ENCODE results near the gene SLC46A1. TPM values are rescaled to one million over a fixed set of nuclear protein-coding genes. Genes with fewer than 3 reads are reported as not detected.

The SLC46A1 gene
- total RNA-seq, 1 donor from 2014 or later: 8.6 TPM

GRCh38 chr17:28404007-28404406, 2.0 kb downstream of the SLC46A1 start:
- DNase-seq (ENCODE audit: low read depth): no peak

- no peak for DNase-seq (ENCODE audit: low read depth)
Measured at GRCh38 chr17:28402844-28403243, 3.2 kb downstream of the SLC46A1 start.

DNA sequence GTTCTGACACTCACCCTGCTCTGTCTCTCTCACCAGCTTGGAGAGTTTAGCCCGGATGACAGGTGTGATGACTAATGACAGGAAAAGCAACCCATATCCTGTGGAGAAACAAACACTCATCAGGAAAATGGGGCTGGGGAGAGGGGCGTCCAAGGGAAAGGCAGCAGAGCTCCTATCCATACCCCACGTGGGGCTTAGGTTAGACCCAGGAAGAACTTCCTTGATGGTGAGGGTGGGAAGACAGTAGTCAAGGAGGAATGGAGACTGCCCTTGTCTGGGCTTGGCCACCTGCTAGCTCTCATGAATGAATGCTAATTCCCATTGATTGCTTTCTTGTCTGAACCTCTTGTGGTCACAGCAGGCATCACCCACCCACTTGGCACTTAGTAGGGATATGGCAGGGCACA, 3.8 kb downstream of the SLC46A1 start:
- no peak for DNase-seq (ENCODE audit: low read depth)

DNA sequence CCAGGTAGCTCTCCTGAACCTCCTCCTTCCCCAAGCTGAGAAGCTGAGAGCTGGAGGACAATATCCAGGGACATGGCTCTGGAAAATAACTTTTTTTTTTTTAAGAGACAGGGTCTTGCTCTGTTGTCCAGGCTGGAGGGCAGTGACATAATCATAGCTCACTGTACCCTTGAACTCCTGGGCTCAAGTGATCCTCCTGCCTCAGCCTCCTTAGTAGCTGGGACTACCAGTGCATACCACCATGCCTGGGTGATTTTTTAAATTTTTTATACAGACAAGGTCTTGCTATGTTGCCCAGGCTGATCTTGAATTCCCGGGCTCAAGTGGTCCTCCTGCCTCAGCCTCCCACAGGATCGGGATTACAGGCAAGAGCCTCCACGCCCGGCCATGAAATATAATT, 6.2 kb downstream of the SLC46A1 start:
- no peak for DNase-seq (ENCODE audit: low read depth)

DNA sequence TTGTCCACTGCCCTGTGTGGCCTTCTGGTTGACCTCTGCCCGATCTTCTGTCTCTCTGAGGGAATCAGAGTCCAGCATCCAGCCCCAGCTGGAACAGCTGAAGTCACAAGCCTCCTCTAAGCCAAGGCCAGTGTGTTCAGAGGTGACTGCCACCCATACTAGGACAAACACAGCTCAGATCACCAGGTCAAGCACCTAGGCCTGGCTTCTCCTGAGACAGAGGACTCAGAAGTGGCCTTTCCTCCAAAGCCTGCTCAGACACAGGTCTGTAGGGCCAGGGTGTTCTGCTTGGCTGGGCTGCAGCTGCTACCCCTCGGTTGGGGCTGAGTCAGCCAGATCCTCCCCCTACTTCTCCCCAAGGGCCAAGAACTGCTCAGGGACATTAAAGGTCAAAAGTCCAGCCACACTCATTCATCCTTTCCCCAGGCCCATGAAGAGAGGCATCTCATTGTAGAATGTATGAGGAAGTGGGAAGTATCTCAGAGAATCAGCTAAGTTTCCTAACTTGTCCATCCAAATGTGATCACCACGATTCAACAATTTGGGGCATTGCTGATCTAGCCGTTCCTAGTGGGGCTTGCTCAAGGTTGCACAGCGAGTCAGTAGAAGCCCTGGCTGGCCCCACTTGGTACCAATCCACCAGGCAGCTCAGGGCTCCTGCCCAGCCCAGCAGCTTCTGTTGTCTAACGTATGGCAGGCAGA, 7.6 kb downstream of the SLC46A1 start:
- peak; percentile 77 for DNase-seq (ENCODE audit: low read depth)

GRCh38 chr17:28397687-28398279, 8.2 kb downstream of the SLC46A1 start:
- no peak for DNase-seq (ENCODE audit: low read depth)

DNA sequence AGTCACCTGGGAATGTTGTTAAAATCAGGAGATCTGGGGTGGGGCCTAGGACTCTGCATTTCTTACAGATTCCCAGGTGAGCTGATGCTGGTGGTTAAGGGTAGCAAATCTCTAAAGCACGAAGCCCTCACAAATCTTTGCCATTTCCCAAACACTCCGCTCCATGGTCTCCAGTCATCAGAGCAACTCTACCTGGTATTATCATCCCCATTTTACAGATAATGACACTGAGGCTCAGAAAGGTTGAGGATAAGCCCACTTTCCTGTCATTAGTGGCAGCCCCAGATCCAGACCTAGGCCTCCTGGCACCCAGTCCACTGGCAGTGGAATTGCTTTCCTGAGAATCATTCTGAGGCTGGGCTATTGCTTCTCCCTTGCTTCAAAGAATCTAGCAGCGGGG, 8.7 kb downstream of the SLC46A1 start:
- DNase-seq (ENCODE audit: low read depth): no peak

GRCh38 chr17:28396635-28397239, 9.3 kb downstream of the SLC46A1 start:
- no peak for DNase-seq (ENCODE audit: low read depth)

DNA sequence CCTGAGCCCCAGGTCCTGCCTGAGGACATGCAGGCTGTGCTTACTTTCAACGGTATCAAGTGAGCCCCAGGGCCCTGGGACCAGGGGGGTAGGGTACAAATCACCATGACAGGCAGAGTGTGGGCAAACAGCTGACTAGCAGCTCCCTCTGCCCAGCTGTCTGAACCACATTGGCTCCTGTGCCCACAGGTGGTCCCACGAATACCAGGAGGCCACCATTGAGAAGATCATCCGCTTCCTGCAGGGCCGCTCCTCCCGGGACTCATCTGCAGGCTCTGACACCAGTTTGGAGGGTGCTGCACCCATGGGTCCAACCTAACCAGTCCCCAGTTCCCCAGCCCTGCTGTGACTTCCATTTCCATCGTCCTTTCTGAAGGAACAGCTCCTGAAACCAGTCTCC, 10.0 kb downstream of the SLC46A1 start:
- no peak for DNase-seq (ENCODE audit: low read depth)

DNA sequence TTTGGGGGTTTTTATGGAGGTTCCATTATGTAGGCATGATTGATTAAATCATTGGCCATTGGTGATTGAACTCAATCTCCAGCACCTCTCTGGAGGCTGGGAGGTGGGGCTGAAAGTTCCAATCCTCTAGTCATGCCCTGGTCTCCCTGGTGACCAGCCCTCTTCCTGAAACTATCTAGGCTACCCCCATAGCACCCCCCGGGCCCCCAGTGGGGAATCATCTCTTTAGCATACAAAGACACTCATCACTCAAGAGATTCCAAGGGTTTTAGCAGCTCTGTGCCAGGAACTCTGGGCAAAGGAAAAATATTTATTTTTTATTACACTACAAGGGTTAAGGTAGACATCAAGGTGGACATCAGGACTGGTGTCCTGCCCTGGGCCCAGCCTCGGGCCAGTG, 10.6 kb downstream of the SLC46A1 start:
- DNase-seq (ENCODE audit: low read depth): no peak

DNA sequence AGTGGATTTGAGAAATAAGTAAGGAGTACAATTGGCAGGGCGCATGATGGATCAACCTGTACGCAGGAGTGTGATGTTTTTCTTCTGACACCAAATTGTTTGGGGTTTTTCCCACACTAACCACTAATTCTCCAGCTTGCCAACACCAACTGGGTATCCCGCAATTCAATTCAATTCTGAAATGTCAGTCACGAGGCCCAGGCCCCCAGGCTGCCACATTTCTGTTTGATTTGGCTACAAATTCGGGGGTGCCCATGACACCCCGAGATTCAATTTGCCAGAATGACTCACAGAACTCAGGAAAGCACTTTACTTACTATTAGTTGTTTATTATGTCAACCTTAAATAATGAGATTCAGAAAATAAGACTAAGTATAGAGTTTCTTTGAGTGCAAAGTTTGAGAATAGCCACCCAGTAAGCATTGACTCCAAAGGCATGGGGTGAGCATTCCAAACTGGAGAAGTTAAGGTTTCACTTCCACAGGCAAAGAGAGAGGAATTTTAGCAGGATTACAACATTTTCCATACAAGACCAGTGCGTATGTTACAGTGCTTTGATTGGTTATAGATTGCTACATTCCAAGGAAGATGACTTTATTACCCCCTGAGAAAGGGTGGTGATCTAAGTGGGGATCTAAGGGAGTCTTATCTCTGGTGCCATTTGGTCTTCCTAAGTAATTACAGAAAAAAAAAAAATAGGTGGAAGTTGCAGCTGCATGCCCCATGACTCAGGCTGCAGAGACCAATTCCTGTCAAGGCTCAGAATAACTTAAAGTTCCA, 11.5 kb downstream of the SLC46A1 start:
- peak; percentile 16 for DNase-seq (ENCODE audit: low read depth)

DNA sequence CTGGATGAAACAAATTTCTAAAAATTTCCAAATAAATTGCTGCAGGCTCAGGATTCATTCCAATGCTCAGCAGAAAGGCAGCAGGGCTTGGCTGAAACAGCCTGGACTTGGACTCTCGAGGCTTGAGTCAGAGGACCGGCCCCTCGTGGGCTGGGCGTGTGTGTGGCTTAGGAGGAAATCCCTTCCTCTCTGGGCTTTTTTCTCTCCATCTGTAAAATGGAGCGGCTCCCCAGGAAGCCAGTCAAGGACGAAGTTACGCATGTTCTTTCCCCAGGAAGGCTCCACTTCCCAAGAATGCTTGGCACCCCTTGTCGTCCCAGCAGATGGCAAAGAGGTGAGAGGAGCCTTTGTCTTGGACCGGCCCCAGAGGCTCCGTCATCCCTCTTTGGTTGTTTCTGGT, 13.5 kb downstream of the SLC46A1 start:
- DNase-seq (ENCODE audit: low read depth): no peak

- no peak for DNase-seq (ENCODE audit: low read depth)
Measured at GRCh38 chr17:28391401-28391800, 14.6 kb downstream of the SLC46A1 start.

- DNase-seq (ENCODE audit: low read depth): no peak
Measured at GRCh38 chr17:28390984-28391383, 15.0 kb downstream of the SLC46A1 start.

GRCh38 chr17:28390563-28390962, 15.4 kb downstream of the SLC46A1 start:
- DNase-seq (ENCODE audit: low read depth): no peak

GRCh38 chr17:28390141-28390540, 15.9 kb downstream of the SLC46A1 start:
- DNase-seq (ENCODE audit: low read depth): no peak

DNA sequence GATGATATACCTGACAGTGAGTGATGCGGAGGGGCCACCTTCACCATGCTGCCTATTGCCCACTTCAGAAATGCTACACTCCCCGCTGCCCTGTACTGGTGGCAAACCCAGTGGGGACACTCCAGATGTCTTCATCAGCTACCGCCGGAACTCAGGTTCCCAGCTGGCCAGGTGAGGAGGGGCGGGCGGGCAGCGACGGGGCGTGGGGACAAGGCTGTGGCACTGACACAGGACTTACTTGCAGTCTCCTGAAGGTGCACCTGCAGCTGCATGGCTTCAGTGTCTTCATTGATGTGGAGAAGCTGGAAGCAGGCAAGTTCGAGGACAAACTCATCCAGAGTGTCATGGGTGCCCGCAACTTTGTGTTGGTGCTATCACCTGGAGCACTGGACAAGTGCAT, 17.9 kb downstream of the SLC46A1 start:
- DNase-seq (ENCODE audit: low read depth): no peak

DNA sequence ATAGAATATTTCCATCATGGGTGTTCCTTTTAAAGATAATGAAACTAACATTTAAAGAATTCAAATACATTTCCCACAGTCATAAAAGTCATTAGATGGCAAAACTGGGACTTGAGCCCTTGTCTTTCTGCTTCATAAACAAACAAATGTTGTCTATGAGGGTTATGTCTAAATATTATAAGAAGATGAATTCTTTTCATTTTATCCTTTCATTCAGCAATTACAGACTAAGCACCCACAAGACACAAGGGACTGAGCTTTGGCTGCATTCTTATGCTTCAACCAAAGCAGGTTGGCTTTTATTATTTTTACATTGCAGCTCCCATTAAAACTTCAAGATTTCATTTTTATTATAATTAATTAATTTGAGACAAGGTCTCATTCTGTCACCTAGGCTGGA, 19.6 kb downstream of the SLC46A1 start:
- no peak for DNase-seq (ENCODE audit: low read depth)

- no peak for DNase-seq (ENCODE audit: low read depth)
Measured at GRCh38 chr17:28385406-28385805, 20.6 kb downstream of the SLC46A1 start.

DNA sequence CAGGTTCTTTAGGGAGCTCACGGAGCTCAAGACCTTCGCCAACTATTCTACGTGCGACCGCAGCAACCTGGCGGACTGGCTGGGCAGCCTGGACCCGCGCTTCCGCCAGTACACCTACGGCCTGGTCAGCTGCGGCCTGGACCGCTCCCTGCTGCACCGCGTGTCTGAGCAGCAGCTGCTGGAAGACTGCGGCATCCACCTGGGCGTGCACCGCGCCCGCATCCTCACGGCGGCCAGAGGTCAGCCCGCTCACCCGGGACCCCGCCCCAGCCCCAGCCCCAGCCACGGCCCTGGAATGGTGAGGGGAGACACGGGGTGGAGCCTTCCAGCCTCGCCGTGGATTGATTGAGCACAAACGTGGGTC, 21.0 kb downstream of the SLC46A1 start:
- DNase-seq (ENCODE audit: low read depth): no peak

DNA sequence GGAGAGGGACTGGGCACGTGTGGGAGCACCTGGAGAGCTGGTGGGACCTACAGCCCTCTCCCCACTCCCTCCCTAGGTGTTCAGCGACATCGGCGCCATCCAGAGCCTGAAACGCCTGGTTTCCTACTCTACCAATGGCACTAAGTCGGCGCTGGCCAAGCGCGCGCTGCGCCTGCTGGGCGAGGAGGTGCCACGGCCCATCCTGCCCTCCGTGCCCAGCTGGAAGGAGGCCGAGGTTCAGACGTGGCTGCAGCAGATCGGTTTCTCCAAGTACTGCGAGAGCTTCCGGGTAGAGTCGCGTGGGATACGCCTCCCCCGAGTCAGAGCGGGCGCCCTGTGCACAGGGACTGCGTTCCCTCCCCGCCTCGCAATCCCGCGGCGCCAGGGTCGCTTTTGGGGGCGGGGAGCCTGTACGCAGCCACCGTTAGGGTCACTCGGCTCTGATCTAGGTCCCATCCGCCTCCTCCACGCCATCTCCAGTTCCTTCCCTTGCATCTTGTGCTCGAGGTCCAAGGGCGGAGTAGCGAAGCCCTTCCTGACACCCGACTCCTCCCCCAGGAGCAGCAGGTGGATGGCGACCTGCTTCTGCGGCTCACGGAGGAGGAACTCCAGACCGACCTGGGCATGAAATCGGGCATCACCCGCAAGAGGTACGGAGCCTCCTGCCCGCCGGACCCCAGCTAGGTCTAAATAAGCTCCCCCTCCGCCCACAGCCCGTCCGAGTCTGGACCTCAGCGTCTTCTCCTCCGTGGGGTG, 21.6 kb downstream of the SLC46A1 start:
- peak; percentile 42 for DNase-seq (ENCODE audit: low read depth)

Measured in renal cortical epithelial cell (primary cell).